DMS 273 treated with DMSO at 0.1 percent for 48 hours (cell line): Measurements from ENCODE around the gene MOCOS.

Experiments
- DNase-seq: peaks from one replicate; lab custom pipeline; 2025; lab: John Stamatoyannopoulos, UW

MOCOS gene

GRCh38 chr18:36303211-36303844 is 116.0 kb downstream of the MOCOS start:
- no peak for DNase-seq

GRCh38 chr18:36304723-36305122 is 117.4 kb downstream of the MOCOS start:
- DNase-seq = no peak

- DNase-seq = no peak
Observed at GRCh38 chr18:36305375-36305774, 118.1 kb downstream of the MOCOS start.

GRCh38 chr18:36307513-36307912 is 120.2 kb downstream of the MOCOS start:
- no peak for DNase-seq

GRCh38 chr18:36308711-36309435 is 121.6 kb downstream of the MOCOS start:
- DNase-seq = no peak

GRCh38 chr18:36309436-36310391 is 122.4 kb downstream of the MOCOS start:
- DNase-seq = no peak

- no peak for DNase-seq
Observed at GRCh38 chr18:36311026-36311570, 123.8 kb downstream of the MOCOS start.

GRCh38 chr18:36312806-36313395 is 125.6 kb downstream of the MOCOS start:
- DNase-seq = no peak

- no peak for DNase-seq
Observed at GRCh38 chr18:36314098-36314497, 126.8 kb downstream of the MOCOS start.

- no peak for DNase-seq
Observed at GRCh38 chr18:36314754-36315153, 127.5 kb downstream of the MOCOS start.

- no peak for DNase-seq
Observed at GRCh38 chr18:36315736-36316135, 128.4 kb downstream of the MOCOS start.

- no peak for DNase-seq
Observed at GRCh38 chr18:36316246-36316645, 128.9 kb downstream of the MOCOS start.
